ENCODE measurements around the gene CR1. TPM values are rescaled to one million over a fixed set of nuclear protein-coding genes. Genes with fewer than 3 reads are reported as not detected.

The CR1 gene
- total RNA-seq: 4.7 TPM

DNA sequence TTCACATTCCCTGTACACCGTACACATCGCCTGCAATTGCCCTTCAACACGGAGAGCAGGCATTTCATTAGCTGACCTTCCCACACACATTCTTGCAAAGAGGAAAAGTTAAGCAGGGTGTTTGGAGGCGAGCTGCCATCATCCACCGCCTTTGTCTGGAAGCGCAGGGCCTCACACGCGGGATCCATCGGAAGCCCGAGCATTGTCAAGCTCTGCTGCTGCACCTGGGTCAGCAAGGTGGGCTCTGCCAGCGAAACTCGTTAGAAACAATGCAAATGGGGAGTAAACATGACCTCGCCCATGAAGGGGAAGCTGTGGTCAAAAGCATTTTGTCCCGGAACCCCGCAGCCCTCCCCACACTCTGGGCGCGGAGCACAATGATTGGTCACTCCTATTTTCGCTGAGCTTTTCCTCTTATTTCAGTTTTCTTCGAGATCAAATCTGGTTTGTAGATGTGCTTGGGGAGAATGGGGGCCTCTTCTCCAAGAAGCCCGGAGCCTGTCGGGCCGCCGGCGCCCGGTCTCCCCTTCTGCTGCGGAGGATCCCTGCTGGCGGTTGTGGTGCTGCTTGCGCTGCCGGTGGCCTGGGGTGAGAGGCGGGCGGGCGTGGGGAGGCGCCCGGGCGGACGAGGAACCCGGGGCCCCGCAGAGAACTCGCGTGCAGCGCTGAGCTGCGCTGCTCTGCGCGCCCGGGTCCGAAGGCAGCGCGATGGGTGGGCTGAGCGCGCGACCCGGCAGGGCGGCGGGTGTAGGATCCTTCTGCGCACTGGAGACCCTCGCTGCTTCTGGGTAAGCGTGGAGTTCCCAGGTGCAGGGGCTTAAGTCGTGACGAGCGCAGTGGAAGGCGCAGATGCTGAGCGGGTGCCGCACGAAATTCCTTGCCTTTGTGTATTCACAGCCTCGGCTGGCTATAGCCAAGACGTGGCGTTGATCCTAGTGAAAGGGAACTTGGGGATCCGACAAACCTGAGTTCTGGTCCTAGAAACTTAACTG is at the start of gene CR1:
Gene CR1 (plus strand): TSS at position 357 of the 992 bp plus-strand sequence. CDS start 111 bp downstream, at position 468.
- H3K4me3 ChIP-seq (ENCODE audit: low read length in 3 of 3): peak within 1 kb of the TSS in 2 of 3 donors; percentile 29 to 58
- no peaks in the 10 kb centered on the region for H3K36me3 ChIP-seq (ENCODE audit: control insufficient read depth in 3 of 3, insufficient read depth in 3 of 3, low read length in 3 of 3)
- no peak within 1 kb of the TSS for H3K27ac ChIP-seq (ENCODE audit: low read depth, low read length)
- peak within 1 kb of the TSS in 1 of 3 donors; percentile 32 for H3K9ac ChIP-seq (ENCODE audit: low read depth in 1 of 3, low read length in 3 of 3)
- H3K27me3 ChIP-seq (ENCODE audit: control insufficient read depth in 3 of 3, insufficient read depth in 3 of 3, low read length in 3 of 3): peaks cover 36 to 43% (median 42%) of the 10 kb centered on the region in 3 donors
- H3K9me3 ChIP-seq (ENCODE audit: control insufficient read depth in 3 of 3, low read length in 3 of 3): no peaks in the 10 kb centered on the region
- H3K4me1 ChIP-seq (ENCODE audit: control insufficient read depth in 3 of 3, insufficient read depth in 3 of 3, low read length in 3 of 3): peaks cover 0 to 4% (median 0%) of the 10 kb centered on the region in 3 donors

DNA sequence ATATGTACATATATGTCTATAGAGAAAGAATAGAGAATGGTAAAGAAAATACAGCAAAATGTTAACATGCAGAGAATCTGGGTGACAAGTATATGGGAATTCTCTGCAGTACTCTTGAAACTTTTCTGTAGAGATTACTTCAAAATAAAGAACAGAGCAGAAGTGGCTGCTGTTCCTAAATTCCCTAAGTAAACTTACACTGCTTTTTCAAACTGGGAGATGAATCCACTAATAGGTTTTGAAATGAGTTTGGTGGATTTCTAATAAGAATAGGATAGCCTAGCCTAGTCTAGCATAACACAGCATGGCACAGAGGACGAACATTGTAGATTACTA is 42.3 kb upstream of the CR1 start:
- Histone ChIP-seq H3K4me1 (ENCODE audit: control insufficient read depth in 3 of 3, insufficient read depth in 3 of 3, low read length in 3 of 3) (peaks cover 9 to 12% (median 10%) of the 10 kb centered on the region in 3 donors), H3K9me3 (ENCODE audit: control insufficient read depth in 3 of 3, low read length in 3 of 3) (no peaks in the 10 kb centered on the region), H3K4me3 (ENCODE audit: low read length in 3 of 3) (peak overlapping the region in 1 of 3 donors; percentile 58), H3K9ac (ENCODE audit: low read depth in 1 of 3, low read length in 3 of 3) (no peak overlapping the region), H3K27ac (ENCODE audit: low read depth, low read length) (no peak overlapping the region), H3K36me3 (ENCODE audit: control insufficient read depth in 3 of 3, insufficient read depth in 3 of 3, low read length in 3 of 3) (no peaks in the 10 kb centered on the region), H3K27me3 (ENCODE audit: control insufficient read depth in 3 of 3, insufficient read depth in 3 of 3, low read length in 3 of 3) (peaks cover 29 to 44% (median 35%) of the 10 kb centered on the region in 3 donors)

DNA sequence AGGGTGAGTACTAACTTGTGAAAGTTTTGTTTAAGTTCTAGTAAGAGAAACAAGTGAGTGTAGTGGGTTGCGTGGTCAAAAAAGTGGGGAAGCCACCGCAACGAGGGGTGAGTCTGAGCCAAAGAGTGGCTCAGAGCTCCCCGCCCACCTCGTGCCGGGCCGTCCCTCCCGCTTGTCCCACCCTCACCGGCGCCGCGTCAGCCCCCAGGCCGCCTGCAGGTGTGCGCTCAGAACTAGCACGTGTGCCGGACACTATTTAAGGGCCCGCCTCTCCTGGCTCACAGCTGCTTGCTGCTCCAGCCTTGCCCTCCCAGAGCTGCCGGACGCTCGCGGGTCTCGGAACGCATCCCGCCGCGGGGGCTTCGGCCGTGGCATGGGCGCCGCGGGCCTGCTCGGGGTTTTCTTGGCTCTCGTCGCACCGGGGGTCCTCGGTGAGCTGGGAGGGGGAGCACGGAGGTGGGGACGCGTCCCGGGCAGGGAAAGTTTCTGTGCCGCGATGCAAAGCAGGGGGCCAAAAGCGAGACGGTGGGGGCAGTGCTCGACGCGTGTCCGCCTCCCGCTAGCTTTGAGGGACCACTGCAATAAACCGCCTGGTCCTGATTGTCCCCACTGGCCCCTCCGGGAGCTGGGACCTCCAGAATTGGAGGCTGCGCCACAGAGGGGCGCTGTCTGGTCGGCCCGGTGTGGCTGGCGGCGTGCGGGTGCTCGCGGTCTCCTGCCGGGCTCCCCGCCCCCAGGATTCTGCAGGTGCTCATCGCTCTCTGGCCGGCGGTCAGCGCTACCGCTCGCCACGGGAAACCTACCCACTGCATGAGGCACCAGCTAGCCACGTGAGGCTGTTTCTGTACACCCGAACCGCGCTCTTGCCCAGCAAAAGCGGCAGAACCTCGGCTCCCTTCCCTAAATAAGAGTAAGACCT is 41.7 kb upstream of the CR1 start, which contains the start of gene CR2:
Gene CR2 (plus strand): TSS at position 283 of the 919 bp plus-strand sequence. CDS start 91 bp downstream, at position 374.
- Histone ChIP-seq H3K27ac (ENCODE audit: low read depth, low read length) (no peak within 1 kb of the TSS), H3K36me3 (ENCODE audit: control insufficient read depth in 3 of 3, insufficient read depth in 3 of 3, low read length in 3 of 3) (no peaks in the 10 kb centered on the region), H3K9me3 (ENCODE audit: control insufficient read depth in 3 of 3, low read length in 3 of 3) (no peaks in the 10 kb centered on the region), H3K27me3 (ENCODE audit: control insufficient read depth in 3 of 3, insufficient read depth in 3 of 3, low read length in 3 of 3) (peaks cover 29 to 44% (median 35%) of the 10 kb centered on the region in 3 donors), H3K4me1 (ENCODE audit: control insufficient read depth in 3 of 3, insufficient read depth in 3 of 3, low read length in 3 of 3) (peaks cover 9 to 12% (median 10%) of the 10 kb centered on the region in 3 donors), H3K4me3 (ENCODE audit: low read length in 3 of 3) (peak within 1 kb of the TSS; percentile 58 to 65 (median 59)), H3K9ac (ENCODE audit: low read depth in 1 of 3, low read length in 3 of 3) (peak within 1 kb of the TSS in 1 of 3 donors; percentile 34)

DNA sequence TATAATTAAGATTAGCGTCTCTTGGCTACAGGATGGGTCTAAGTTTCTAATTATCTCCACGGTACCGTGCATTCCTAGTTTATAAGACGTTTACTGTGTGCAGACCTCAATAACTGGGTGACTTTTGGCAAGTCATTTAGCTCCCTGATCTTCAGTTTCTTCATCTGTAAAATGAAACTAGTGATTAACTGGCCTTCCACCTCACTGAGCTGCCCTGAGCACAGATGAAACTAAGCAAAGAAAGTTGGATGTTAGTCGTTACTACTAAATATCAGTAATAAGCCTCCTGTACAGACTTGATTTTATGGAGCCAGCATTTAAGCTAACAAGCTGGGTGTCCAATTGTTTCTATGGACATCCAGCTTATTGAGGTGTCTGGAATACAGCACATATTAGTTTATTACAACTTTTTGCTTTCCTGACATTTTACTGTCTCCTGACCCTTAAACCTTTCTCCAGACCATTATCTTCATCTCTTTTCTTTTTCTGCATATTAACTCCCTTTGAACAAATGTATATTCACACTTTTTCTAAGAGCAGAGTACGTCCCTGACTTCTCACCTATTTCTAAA is 40.7 kb upstream of the CR1 start:
- Histone ChIP-seq H3K4me3 (ENCODE audit: low read length in 3 of 3) (peak overlapping the region in 1 of 3 donors; percentile 59), H3K27ac (ENCODE audit: low read depth, low read length) (no peak overlapping the region), H3K27me3 (ENCODE audit: control insufficient read depth in 3 of 3, insufficient read depth in 3 of 3, low read length in 3 of 3) (peaks cover 29 to 44% (median 35%) of the 10 kb centered on the region in 3 donors), H3K9ac (ENCODE audit: low read depth in 1 of 3, low read length in 3 of 3) (no peak overlapping the region), H3K4me1 (ENCODE audit: control insufficient read depth in 3 of 3, insufficient read depth in 3 of 3, low read length in 3 of 3) (peaks cover 9 to 12% (median 10%) of the 10 kb centered on the region in 3 donors), H3K36me3 (ENCODE audit: control insufficient read depth in 3 of 3, insufficient read depth in 3 of 3, low read length in 3 of 3) (no peaks in the 10 kb centered on the region), H3K9me3 (ENCODE audit: control insufficient read depth in 3 of 3, low read length in 3 of 3) (no peaks in the 10 kb centered on the region)

DNA sequence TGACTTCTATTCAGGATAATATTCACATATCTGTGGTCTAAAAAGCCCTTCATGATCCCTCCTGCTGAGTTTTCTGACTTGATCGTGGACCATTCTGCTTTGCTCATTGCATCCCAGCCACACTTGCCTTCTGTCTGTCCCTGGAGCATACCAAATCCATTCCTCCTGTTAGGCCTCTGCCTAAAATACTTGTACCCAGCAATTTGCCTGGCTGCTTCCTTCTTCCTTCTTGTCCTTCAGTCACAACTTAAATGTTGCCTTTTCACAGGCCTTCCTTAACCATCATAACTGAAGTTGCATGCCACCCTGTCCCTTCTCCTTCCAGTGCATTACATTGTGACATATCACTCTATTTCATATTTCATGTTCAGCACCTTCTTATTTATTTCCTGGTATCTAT is 37.5 kb upstream of the CR1 start:
- Histone ChIP-seq H3K4me3 (ENCODE audit: low read length in 3 of 3) (no peak overlapping the region), H3K9ac (ENCODE audit: low read depth in 1 of 3, low read length in 3 of 3) (no peak overlapping the region), H3K36me3 (ENCODE audit: control insufficient read depth in 3 of 3, insufficient read depth in 3 of 3, low read length in 3 of 3) (no peaks in the 10 kb centered on the region), H3K4me1 (ENCODE audit: control insufficient read depth in 3 of 3, insufficient read depth in 3 of 3, low read length in 3 of 3) (peaks cover 9 to 12% (median 10%) of the 10 kb centered on the region in 3 donors), H3K9me3 (ENCODE audit: control insufficient read depth in 3 of 3, low read length in 3 of 3) (no peaks in the 10 kb centered on the region), H3K27me3 (ENCODE audit: control insufficient read depth in 3 of 3, insufficient read depth in 3 of 3, low read length in 3 of 3) (peaks cover 21 to 36% (median 30%) of the 10 kb centered on the region in 3 donors), H3K27ac (ENCODE audit: low read depth, low read length) (no peak overlapping the region)

- peaks cover 8 to 11% (median 9%) of the 10 kb centered on the region in 3 donors for H3K4me1 ChIP-seq (ENCODE audit: control insufficient read depth in 3 of 3, insufficient read depth in 3 of 3, low read length in 3 of 3)
- no peaks in the 10 kb centered on the region for H3K9me3 ChIP-seq (ENCODE audit: control insufficient read depth in 3 of 3, low read length in 3 of 3)
- no peak overlapping the region for H3K4me3 ChIP-seq (ENCODE audit: low read length in 3 of 3)
- H3K9ac ChIP-seq (ENCODE audit: low read depth in 1 of 3, low read length in 3 of 3): no peak overlapping the region
- H3K27me3 ChIP-seq (ENCODE audit: control insufficient read depth in 3 of 3, insufficient read depth in 3 of 3, low read length in 3 of 3): peaks cover 19 to 32% (median 32%) of the 10 kb centered on the region in 3 donors
- no peaks in the 10 kb centered on the region for H3K36me3 ChIP-seq (ENCODE audit: control insufficient read depth in 3 of 3, insufficient read depth in 3 of 3, low read length in 3 of 3)
- no peak overlapping the region for H3K27ac ChIP-seq (ENCODE audit: low read depth, low read length)
These were observed 36.9 kb upstream of the CR1 start for GRCh38 chr1:207459008-207459407.

DNA sequence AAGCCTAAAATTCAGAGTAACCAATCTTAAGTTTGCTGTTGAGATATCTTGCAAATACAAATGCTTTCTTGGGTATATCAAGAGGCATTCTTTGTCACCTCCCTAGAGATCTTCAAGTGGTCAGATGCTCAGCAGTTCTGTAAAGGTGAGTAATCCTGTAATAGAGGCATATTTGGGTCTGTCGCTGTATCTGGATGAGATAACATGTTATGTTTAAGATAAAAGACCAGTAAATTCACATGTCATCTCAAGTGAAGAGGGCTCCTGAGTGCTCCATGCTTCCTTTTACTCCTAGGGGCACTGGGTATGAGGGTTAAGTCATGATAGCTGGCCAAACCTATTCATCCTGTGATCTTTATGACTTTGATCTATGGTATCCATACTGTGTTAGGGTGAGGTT is 34.3 kb upstream of the CR1 start:
- Histone ChIP-seq H3K4me1 (ENCODE audit: control insufficient read depth in 3 of 3, insufficient read depth in 3 of 3, low read length in 3 of 3) (no peaks in the 10 kb centered on the region), H3K27me3 (ENCODE audit: control insufficient read depth in 3 of 3, insufficient read depth in 3 of 3, low read length in 3 of 3) (peaks cover 3 to 9% (median 9%) of the 10 kb centered on the region in 3 donors)

GRCh38 chr1:207462535-207462934 is 33.4 kb upstream of the CR1 start:
- H3K9me3 ChIP-seq (ENCODE audit: control insufficient read depth in 3 of 3, low read length in 3 of 3): no peaks in the 10 kb centered on the region
- H3K4me1 ChIP-seq (ENCODE audit: control insufficient read depth in 3 of 3, insufficient read depth in 3 of 3, low read length in 3 of 3): no peaks in the 10 kb centered on the region
- no peaks in the 10 kb centered on the region for H3K36me3 ChIP-seq (ENCODE audit: control insufficient read depth in 3 of 3, insufficient read depth in 3 of 3, low read length in 3 of 3)
- no peak overlapping the region for H3K27ac ChIP-seq (ENCODE audit: low read depth, low read length)
- no peak overlapping the region for H3K4me3 ChIP-seq (ENCODE audit: low read length in 3 of 3)
- peaks cover 3 to 8% (median 3%) of the 10 kb centered on the region in 3 donors for H3K27me3 ChIP-seq (ENCODE audit: control insufficient read depth in 3 of 3, insufficient read depth in 3 of 3, low read length in 3 of 3)
- H3K9ac ChIP-seq (ENCODE audit: low read depth in 1 of 3, low read length in 3 of 3): no peak overlapping the region

More for the DNA sequence above, 34.3 kb upstream of the CR1 start:
- no peaks in the 10 kb centered on the region for H3K36me3 ChIP-seq (ENCODE audit: control insufficient read depth in 3 of 3, insufficient read depth in 3 of 3, low read length in 3 of 3)
- H3K4me3 ChIP-seq (ENCODE audit: low read length in 3 of 3): no peak overlapping the region
- no peaks in the 10 kb centered on the region for H3K9me3 ChIP-seq (ENCODE audit: control insufficient read depth in 3 of 3, low read length in 3 of 3)
- no peak overlapping the region for H3K9ac ChIP-seq (ENCODE audit: low read depth in 1 of 3, low read length in 3 of 3)
- no peak overlapping the region for H3K27ac ChIP-seq (ENCODE audit: low read depth, low read length)

GRCh38 chr1:207463021-207463420 is 32.9 kb upstream of the CR1 start:
- H3K4me1 ChIP-seq (ENCODE audit: control insufficient read depth in 3 of 3, insufficient read depth in 3 of 3, low read length in 3 of 3): no peaks in the 10 kb centered on the region
- peaks cover 2 to 8% (median 3%) of the 10 kb centered on the region in 3 donors for H3K27me3 ChIP-seq (ENCODE audit: control insufficient read depth in 3 of 3, insufficient read depth in 3 of 3, low read length in 3 of 3)
- H3K36me3 ChIP-seq (ENCODE audit: control insufficient read depth in 3 of 3, insufficient read depth in 3 of 3, low read length in 3 of 3): no peaks in the 10 kb centered on the region
- H3K27ac ChIP-seq (ENCODE audit: low read depth, low read length): no peak overlapping the region
- H3K9me3 ChIP-seq (ENCODE audit: control insufficient read depth in 3 of 3, low read length in 3 of 3): no peaks in the 10 kb centered on the region
- no peak overlapping the region for H3K4me3 ChIP-seq (ENCODE audit: low read length in 3 of 3)
- no peak overlapping the region for H3K9ac ChIP-seq (ENCODE audit: low read depth in 1 of 3, low read length in 3 of 3)
